ENCODE data around the gene CACNG5.

- TF ChIP-seq CTCF (IDR thresholded peaks at IDR 0.05): no peak
- no peak for TF ChIP-seq EZH2 (IDR thresholded peaks at IDR 0.05; ENCODE audit: borderline replicate concordance, insufficient read depth, low read depth, low read length, poor library complexity, severe bottlenecking)
These were observed 25.3 kb downstream of the CACNG5 start for GRCh38 chr17:66860204-66860603.
